GM19397 (cell line): ENCODE measurements around the gene SH3TC1.

Source experiments
- ATAC-seq: cut with Tn5 transposase; IDR thresholded peaks from one replicate; pipeline ENCODE4 v1.9.1; 2021; ENCODE audit warnings: mild to moderate bottlenecking, moderate library complexity; ENCODE audit not compliant: unreplicated experiment

Gene SH3TC1

DNA sequence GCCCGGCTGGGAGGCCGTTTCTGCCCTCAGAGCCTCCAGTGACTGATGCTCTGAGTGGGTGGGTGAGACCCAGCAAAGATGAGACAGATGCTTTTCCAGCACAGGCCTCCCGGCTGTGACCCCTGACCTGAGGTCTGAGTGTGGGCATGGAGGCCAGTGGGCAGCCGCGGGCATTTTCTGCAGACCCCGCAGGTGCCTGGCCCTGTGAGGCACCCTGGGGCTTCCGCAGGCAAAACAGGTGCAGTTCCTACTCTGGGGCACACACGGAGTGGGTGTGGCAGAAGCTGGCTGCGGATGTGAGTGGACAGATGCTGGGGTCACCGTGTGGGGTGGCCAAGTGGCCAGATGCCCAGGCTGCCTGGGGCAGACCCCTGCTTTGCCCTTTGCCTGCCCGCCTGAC lies 85.3 kb downstream of the SH3TC1 start:
- no peak for ATAC-seq

DNA sequence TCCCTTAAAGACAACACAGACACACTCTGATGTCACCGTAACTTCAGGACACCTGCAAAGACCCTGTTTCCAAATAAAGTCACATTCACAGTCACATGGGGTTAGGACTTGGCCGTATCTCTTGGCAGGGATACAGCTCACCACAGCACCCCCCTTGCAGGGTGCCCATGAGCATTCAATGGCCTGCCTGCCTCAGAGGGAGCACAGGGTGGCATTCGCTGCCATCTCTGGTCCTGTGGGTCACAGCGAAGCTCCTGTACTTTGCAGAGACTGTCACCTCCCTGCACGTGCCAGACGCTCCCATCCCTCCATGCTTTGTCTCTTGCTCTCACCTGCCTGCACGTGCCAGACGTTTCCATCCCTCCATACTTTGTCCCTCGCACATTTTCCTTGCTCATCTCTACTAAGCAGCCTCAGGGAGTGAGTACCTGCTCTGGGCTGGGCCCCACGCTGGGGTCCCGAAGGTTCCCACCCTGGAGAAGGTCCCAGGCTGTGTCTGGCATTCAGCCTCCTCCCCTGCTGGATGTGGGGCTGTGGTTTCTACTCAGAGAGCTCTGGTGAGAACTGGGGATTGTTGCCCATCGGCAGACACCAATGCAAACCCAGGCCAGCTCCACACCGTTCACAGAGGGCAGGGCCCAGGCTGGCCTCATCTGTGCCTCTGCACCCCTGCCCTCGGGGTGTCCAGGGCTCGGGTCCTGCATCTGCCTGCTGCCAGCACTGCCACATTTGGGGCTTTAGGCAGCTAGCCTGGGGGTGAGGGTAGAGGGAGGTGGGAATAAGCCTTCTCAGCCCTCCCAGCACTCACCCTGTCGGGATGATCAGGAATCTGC lies 86.3 kb downstream of the SH3TC1 start:
- no peak for ATAC-seq

GRCh38 chr4:8285976-8286718 lies 87.1 kb downstream of the SH3TC1 start:
- ATAC-seq: no peak

DNA sequence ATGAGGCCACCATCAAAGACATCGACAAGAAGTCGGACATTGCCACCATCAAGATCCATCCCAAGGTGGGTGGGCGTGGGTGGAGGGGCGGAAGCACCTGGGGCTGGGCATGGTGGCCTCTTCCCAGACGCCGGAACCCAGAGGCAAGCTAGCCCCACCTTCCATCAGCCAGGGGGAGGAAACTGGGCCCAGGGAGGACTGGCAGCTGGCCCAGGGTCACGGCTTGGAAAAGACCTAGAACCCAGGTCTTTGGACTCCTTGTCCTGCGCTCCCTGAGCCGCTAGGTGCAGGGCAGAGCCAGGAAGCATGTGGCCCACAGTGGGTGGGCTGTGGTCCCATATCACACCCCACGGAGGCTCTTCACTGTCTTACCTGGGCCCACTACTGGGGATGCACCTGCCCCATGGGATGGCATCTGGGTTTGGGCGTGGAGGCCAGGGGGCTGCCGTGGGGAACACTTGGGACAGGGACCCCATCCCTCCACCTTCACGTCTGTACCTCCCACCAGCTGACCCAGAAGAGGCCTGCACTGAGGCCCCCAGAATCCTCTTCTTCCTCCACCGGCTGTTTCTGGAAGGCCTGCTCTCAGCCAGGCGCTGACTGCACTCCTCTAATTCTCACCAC lies 87.7 kb downstream of the SH3TC1 start:
- no peak for ATAC-seq

DNA sequence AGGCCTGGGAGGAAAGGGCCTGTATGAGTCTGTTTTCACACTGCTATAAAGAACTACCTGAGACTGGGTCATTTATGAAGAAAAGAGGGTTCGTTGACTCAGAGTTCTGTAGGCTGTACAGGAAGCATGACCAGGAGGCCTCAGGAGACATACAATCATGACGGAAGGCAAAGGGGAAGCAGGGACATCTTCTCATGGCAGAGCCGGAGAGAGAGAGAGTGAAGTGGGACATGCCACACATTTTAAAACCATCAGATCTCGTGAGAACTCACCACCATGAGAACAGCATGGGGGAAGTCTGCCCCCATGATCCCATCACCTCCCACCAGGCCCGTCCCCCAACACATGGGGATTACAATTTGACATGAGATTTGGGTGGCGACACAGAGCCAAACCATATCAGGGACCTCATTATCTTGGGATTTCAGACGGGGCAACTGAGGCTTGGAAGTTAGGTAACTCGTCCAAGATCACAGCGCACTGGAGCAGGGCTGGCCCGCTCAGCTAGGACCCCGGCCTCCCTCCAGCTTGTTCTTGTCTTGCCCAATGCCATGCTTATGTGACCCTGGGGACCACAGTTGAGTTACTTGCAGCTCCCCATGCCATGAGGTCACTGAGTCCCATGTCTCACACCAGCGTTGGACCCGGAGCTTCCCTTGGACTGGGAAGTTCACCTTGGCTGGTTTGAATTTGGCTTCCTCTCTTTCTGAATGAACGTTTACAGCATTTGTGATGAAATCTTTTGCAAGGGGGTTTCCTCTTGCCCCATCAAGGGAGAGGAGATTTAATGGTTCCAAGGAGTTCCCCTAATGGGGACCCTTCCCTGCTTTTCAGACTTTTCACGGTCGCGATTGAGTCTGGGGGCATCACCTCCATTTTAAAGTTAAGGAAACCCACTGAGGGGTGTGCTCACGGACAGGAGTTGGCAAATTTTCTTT lies 88.5 kb downstream of the SH3TC1 start:
- no peak for ATAC-seq

- no peak for ATAC-seq
Measured at GRCh38 chr4:8289151-8289750, 90.2 kb downstream of the SH3TC1 start.

- no peak for ATAC-seq
Measured at GRCh38 chr4:8289956-8290700, 91.0 kb downstream of the SH3TC1 start.

- no peak for ATAC-seq
Measured at GRCh38 chr4:8290701-8290970, 91.5 kb downstream of the SH3TC1 start.
